Stomach (tissue), 4 donors: ENCODE measurements around the gene ELOVL1.

Experiments used
- EP300 ChIP-seq: sonication (generic); formaldehyde crosslinking; IDR thresholded peaks from one replicate; pipeline ENCODE4 v1.6.1; 2017; ENCODE audit warnings: antibody characterized with exemption
- POLR2AphosphoS5 ChIP-seq, 3 donors: sonication (generic); formaldehyde crosslinking; IDR thresholded peaks; one replicate each; pipeline ENCODE4 v1.6.1; 2016; ENCODE audit warnings: antibody characterized with exemption in 3 of 3
- TF ChIP-seq, protein P1 (sequence below), 7 experiments: fragments of 450-650 bp in 4 of 7; fragments of 200-600 bp in 3 of 7; sonication (generic) in 3 of 7; IDR thresholded peaks; one replicate each; pipeline ENCODE4 v1.5.1; 2016 to 2019; ENCODE audit warnings: antibody characterized with exemption in 7 of 7, control low read depth in 2 of 7, mild to moderate bottlenecking in 1 of 7

DNA sequence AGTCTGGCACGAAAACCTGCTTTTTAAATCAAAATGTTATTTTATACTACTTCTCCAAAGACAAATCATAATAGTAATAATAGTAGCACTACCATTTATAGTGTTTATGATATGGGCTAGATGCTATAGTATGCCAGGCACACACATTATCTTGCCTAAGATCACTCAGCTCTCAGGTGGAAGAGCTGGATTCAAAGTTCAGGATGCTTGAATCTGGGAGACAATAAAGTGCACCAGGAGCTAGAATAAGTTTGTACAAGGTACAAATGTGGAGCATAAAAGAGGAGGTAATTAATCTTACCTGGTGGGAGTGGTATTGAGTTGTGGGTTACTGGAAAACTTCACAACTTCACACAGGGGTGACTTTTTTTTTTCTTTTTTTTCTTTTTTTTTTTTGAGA, 10.0 kb upstream of the ELOVL1 start:
- no peak for TF ChIP-seq EP300
- TF ChIP-seq, protein P1, sequence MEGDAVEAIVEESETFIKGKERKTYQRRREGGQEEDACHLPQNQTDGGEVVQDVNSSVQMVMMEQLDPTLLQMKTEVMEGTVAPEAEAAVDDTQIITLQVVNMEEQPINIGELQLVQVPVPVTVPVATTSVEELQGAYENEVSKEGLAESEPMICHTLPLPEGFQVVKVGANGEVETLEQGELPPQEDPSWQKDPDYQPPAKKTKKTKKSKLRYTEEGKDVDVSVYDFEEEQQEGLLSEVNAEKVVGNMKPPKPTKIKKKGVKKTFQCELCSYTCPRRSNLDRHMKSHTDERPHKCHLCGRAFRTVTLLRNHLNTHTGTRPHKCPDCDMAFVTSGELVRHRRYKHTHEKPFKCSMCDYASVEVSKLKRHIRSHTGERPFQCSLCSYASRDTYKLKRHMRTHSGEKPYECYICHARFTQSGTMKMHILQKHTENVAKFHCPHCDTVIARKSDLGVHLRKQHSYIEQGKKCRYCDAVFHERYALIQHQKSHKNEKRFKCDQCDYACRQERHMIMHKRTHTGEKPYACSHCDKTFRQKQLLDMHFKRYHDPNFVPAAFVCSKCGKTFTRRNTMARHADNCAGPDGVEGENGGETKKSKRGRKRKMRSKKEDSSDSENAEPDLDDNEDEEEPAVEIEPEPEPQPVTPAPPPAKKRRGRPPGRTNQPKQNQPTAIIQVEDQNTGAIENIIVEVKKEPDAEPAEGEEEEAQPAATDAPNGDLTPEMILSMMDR (IDR thresholded peaks at IDR 0.05), result no peak
- no peak for TF ChIP-seq POLR2AphosphoS5 (IDR thresholded peaks at IDR 0.05)
